Neuronal stem cell (in vitro differentiated cells): ENCODE measurements around the gene TCF21.

ENCODE experiments used
- DNase-seq: peaks from one replicate; pipeline ENCODE4 v3.0.0-alpha.2; 2013; ENCODE audit warnings: low spot score
- H2AFZ ChIP-seq: one replicate; pipeline ENCODE4 v1.6.1; 2013; ENCODE audit warnings: mild to moderate bottlenecking, low read length, inconsistent platforms
- H2AK5ac ChIP-seq: 2 replicates; pipeline ENCODE4 v1.6.1; 2013; ENCODE audit warnings: low read depth, mild to moderate bottlenecking, inconsistent platforms, low read length, moderate library complexity, mixed read lengths
- H2BK120ac ChIP-seq: 2 replicates; pipeline ENCODE4 v1.6.1; 2013; ENCODE audit warnings: low read depth, mild to moderate bottlenecking, inconsistent platforms, low read length, moderate library complexity, mixed read lengths
- H2BK12ac ChIP-seq: one replicate; pipeline ENCODE4 v1.6.1; 2013; ENCODE audit warnings: low read length, inconsistent platforms
- H2BK15ac ChIP-seq: 2 replicates; pipeline ENCODE4 v1.6.1; 2013; ENCODE audit warnings: mild to moderate bottlenecking, low read length, inconsistent platforms, mixed read lengths
- H2BK5ac ChIP-seq: one replicate; pipeline ENCODE4 v1.6.1; 2013; ENCODE audit warnings: inconsistent platforms, mild to moderate bottlenecking, low read length, moderate library complexity
- H3K14ac ChIP-seq: one replicate; pipeline ENCODE4 v1.6.1; 2013; ENCODE audit warnings: low read length, inconsistent platforms
- H3K18ac ChIP-seq: 2 replicates; pipeline ENCODE4 v1.6.1; 2013; ENCODE audit warnings: low read length, inconsistent platforms
- H3K23ac ChIP-seq: 2 replicates; pipeline ENCODE4 v1.6.1; 2013; ENCODE audit warnings: low read depth, mild to moderate bottlenecking, mixed read lengths, low read length, inconsistent platforms; ENCODE audit not compliant: poor library complexity
- H3K27ac ChIP-seq: replicated peaks from 3 replicates; pipeline ENCODE4 v1.5.1; 2013; ENCODE audit warnings: low read length, inconsistent platforms
- H3K27me3 ChIP-seq, 3 experiments: 2 replicates each; pipeline ENCODE4 v1.6.1; 2013; ENCODE audit warnings: low read length in 3 of 3, mild to moderate bottlenecking in 2 of 3, inconsistent platforms in 1 of 3, low read depth in 1 of 3, mixed read lengths in 1 of 3, moderate library complexity in 1 of 3; ENCODE audit not compliant: control insufficient read depth in 3 of 3, insufficient read depth in 3 of 3
- H3K36me3 ChIP-seq, 2 donors: replicated peaks in 1 of 2; 2 replicates each; pipeline ENCODE4 v1.6.1; 2013; ENCODE audit warnings: low read length in 2 of 2; ENCODE audit not compliant: control insufficient read depth in 2 of 2, insufficient read depth in 2 of 2
- H3K4ac ChIP-seq: 2 replicates; pipeline ENCODE4 v1.6.1; 2013; ENCODE audit warnings: inconsistent platforms, mild to moderate bottlenecking, low read length, moderate library complexity
- H3K4me1 ChIP-seq, 2 donors: 1 replicate in 1 of 2; 2 replicates in 1 of 2; pipeline ENCODE4 v1.6.1; 2013; ENCODE audit warnings: low read length in 2 of 2, low read depth in 1 of 2; ENCODE audit not compliant: control insufficient read depth in 2 of 2, insufficient read depth in 1 of 2
- H3K4me2 ChIP-seq: one replicate; pipeline ENCODE4 v1.6.1; 2013; ENCODE audit warnings: mild to moderate bottlenecking, low read length, inconsistent platforms; ENCODE audit not compliant: insufficient read depth, poor library complexity, severe bottlenecking
- H3K4me3 ChIP-seq, 2 donors: 2 replicates each; pipeline ENCODE4 v1.5.1; 2013; ENCODE audit warnings: low read length in 2 of 2, mild to moderate bottlenecking in 2 of 2, inconsistent platforms in 1 of 2, moderate library complexity in 1 of 2
- H3K79me1 ChIP-seq: one replicate; pipeline ENCODE4 v1.6.1; 2013; ENCODE audit warnings: low read depth, mild to moderate bottlenecking, inconsistent platforms, low read length, moderate library complexity
- H3K9ac ChIP-seq: one replicate; pipeline ENCODE4 v1.6.1; 2013; ENCODE audit warnings: mild to moderate bottlenecking, low read depth, low read length, inconsistent platforms; ENCODE audit not compliant: poor library complexity
- H3K9me3 ChIP-seq, 2 donors: replicated peaks in 1 of 2; 2 replicates each; pipeline versions ENCODE3 to v1.6.1; 2013; ENCODE audit warnings: low read length in 2 of 2, mild to moderate bottlenecking in 2 of 2, inconsistent platforms in 1 of 2, low read depth in 1 of 2, mixed read lengths in 1 of 2, moderate library complexity in 1 of 2; ENCODE audit not compliant: control insufficient read depth in 2 of 2, insufficient read depth in 1 of 2
- H4K8ac ChIP-seq: one replicate; pipeline ENCODE4 v1.6.1; 2013; ENCODE audit warnings: low read depth, mild to moderate bottlenecking, inconsistent platforms, low read length, moderate library complexity
- H4K91ac ChIP-seq: one replicate; pipeline ENCODE4 v1.6.1; 2013; ENCODE audit warnings: low read length, low read depth, mild to moderate bottlenecking, inconsistent platforms; ENCODE audit not compliant: poor library complexity
- WGBS, 2 donors: extraction: QIAGEN DNeasy Blood & Tissue Kit; methylation state at CpG; one replicate each; pipeline ENCODE4 v1.1.7; 2013; ENCODE audit warnings: missing lambda C conversion rate in 2 of 2, mixed read lengths in 1 of 2; ENCODE audit not compliant: insufficient read length in 2 of 2, insufficient replicate concordance in 1 of 2; ENCODE audit errors: extremely low coverage in 2 of 2; 5-methylcytosine and 5-hydroxymethylcytosine counted together

Gene TCF21

DNA sequence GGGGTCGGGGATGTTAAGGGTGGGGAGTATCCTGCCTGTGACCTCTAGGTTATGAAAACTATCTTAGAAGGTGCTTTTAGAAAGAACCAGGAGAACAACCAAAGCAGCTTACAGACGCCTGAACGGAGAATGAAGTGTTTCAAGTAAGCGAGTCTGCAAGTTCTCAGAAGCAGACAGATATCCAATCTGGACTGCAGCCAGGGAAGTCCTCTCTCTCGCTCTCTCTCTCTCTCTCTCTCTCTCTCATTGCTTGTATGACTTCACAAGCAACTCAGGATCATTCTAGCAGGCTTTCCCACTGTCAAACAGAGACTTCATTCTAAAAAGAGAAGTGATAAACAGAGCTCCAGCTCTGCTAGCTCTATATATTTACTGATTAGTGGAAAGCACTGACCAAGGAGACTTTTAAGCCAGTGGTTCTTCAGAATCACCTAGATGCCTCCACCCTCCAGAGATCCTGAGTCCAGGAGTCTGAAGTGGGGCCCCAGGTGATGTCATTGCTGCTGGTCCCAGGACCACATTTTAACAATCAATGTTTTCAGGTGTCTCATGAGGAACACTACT is 6.0 kb downstream of the TCF21 start:
- Histone ChIP-seq H2BK12ac (no peak overlapping the region), H3K9me3 (no peaks in the 10 kb centered on the region), H3K79me1 (no peaks in the 10 kb centered on the region), H2AK5ac (no peak overlapping the region), H3K4me1 (peaks cover 4 to 7% of the 10 kb centered on the region in 2 donors), H2BK120ac (no peak overlapping the region), H3K4me3 (no peak overlapping the region), H3K4me2 (no peak overlapping the region), H4K8ac (no peak overlapping the region), H2AFZ (no peak overlapping the region), H4K91ac (no peak overlapping the region), H2BK5ac (no peak overlapping the region), H3K23ac (no peak overlapping the region), H3K27ac (no peak overlapping the region), H3K27me3 (peaks cover 31 to 92% (median 65%) of the 10 kb centered on the region in 3 experiments), H3K36me3 (no peaks in the 10 kb centered on the region), H3K4ac (no peak overlapping the region), H3K18ac (no peak overlapping the region), H2BK15ac (no peak overlapping the region), H3K14ac (no peak overlapping the region), H3K9ac (no peak overlapping the region)
- WGBS, 2 donors = no CpG with 5 or more reads among the region's 5 CpGs
- DNase-seq = no peak

- H2AFZ ChIP-seq = peak overlapping the region; percentile 65
- peak overlapping the region; percentile 14 for H3K9ac ChIP-seq
- H3K79me1 ChIP-seq = no peaks in the 10 kb centered on the region
- DNase-seq = peak; percentile 27
- no peak overlapping the region for H2BK120ac ChIP-seq
- WGBS, 2 donors = no CpG with 5 or more reads among the region's 45 CpGs
- no peak overlapping the region for H2BK15ac ChIP-seq
- no peak overlapping the region for H4K91ac ChIP-seq
- peak overlapping the region; percentile 45 for H3K23ac ChIP-seq
- H2BK5ac ChIP-seq = no peak overlapping the region
- peak overlapping the region; percentile 33 for H3K14ac ChIP-seq
- no peak overlapping the region for H3K27ac ChIP-seq
- peaks cover 29 to 89% (median 59%) of the 10 kb centered on the region in 3 experiments for H3K27me3 ChIP-seq
- peak overlapping the region; percentile 69 for H3K4me2 ChIP-seq
- no peak overlapping the region for H3K18ac ChIP-seq
- H3K4ac ChIP-seq = no peak overlapping the region
- H3K4me3 ChIP-seq = peak overlapping the region in 1 of 2 donors; percentile 61
- H4K8ac ChIP-seq = no peak overlapping the region
- H2BK12ac ChIP-seq = no peak overlapping the region
- H3K9me3 ChIP-seq = no peaks in the 10 kb centered on the region
- no peak overlapping the region for H2AK5ac ChIP-seq
- no peaks in the 10 kb centered on the region for H3K36me3 ChIP-seq
- H3K4me1 ChIP-seq = peaks cover 4 to 7% of the 10 kb centered on the region in 2 donors
These were observed 6.8 kb downstream of the TCF21 start for GRCh38 chr6:133895573-133896343.

GRCh38 chr6:133896344-133896721 is 7.4 kb downstream of the TCF21 start:
- Histone ChIP-seq H3K4me3 (no peak overlapping the region), H3K9ac (no peak overlapping the region), H3K79me1 (no peaks in the 10 kb centered on the region), H4K8ac (no peak overlapping the region), H3K14ac (no peak overlapping the region), H3K27me3 (peaks cover 26 to 86% (median 53%) of the 10 kb centered on the region in 3 experiments), H2BK5ac (no peak overlapping the region), H2BK15ac (no peak overlapping the region), H3K36me3 (no peaks in the 10 kb centered on the region), H3K4ac (no peak overlapping the region), H3K9me3 (no peaks in the 10 kb centered on the region), H2AK5ac (no peak overlapping the region), H4K91ac (no peak overlapping the region), H2BK12ac (no peak overlapping the region), H3K4me1 (peaks cover 4 to 7% of the 10 kb centered on the region in 2 donors), H2AFZ (peak overlapping the region; percentile 65), H3K23ac (no peak overlapping the region), H2BK120ac (no peak overlapping the region), H3K27ac (no peak overlapping the region), H3K4me2 (peak overlapping the region; percentile 69), H3K18ac (no peak overlapping the region)
- no peak for DNase-seq
- no CpG with 5 or more reads among the region's 5 CpGs for WGBS, 2 donors

DNA sequence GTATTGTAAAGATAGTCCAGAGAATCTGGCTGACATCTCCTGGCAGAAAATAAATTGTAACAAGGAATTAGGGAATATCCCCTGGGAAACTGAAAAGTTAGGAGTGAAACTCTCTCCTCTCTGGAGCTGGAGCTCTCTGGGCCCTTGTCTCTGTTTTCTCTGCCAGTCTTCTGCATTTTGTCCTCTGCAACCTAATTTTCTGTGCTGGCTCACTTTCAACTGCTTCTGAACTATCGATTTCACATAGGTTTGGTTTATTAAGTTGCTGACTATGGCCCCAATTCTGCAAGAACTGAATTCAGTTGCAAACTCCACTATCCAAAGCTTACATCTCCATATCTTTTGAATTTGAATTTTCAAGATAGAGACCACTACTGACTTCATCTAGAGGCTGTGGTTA is 9.3 kb downstream of the TCF21 start:
- Histone ChIP-seq H3K36me3 (no peaks in the 10 kb centered on the region), H3K18ac (no peak overlapping the region), H2BK5ac (no peak overlapping the region), H3K27ac (no peak overlapping the region), H3K4ac (no peak overlapping the region), H3K23ac (no peak overlapping the region), H3K27me3 (peaks cover 16 to 71% (median 39%) of the 10 kb centered on the region in 3 experiments), H3K4me2 (no peak overlapping the region), H2AFZ (no peak overlapping the region), H3K79me1 (no peaks in the 10 kb centered on the region), H3K4me3 (no peak overlapping the region), H3K14ac (no peak overlapping the region), H4K91ac (no peak overlapping the region), H2AK5ac (no peak overlapping the region), H3K9ac (no peak overlapping the region), H2BK120ac (no peak overlapping the region), H2BK12ac (no peak overlapping the region), H2BK15ac (no peak overlapping the region), H3K4me1 (peaks cover 4 to 5% of the 10 kb centered on the region in 2 donors), H3K9me3 (no peaks in the 10 kb centered on the region), H4K8ac (no peak overlapping the region)
- no peak for DNase-seq
- no CpG with 5 or more reads among the region's 1 CpG for WGBS, 2 donors
